GM12801 (cell line): ENCODE results near the gene STEEP1.

Experiments used
- TF ChIP-seq, protein P1 (sequence below): IDR thresholded peaks from one replicate; pipeline ENCODE4 v1.5.1; 2011; ENCODE audit warnings: control low read depth; ENCODE audit not compliant: insufficient read length; ENCODE audit errors: extremely low read depth

STEEP1 gene

DNA sequence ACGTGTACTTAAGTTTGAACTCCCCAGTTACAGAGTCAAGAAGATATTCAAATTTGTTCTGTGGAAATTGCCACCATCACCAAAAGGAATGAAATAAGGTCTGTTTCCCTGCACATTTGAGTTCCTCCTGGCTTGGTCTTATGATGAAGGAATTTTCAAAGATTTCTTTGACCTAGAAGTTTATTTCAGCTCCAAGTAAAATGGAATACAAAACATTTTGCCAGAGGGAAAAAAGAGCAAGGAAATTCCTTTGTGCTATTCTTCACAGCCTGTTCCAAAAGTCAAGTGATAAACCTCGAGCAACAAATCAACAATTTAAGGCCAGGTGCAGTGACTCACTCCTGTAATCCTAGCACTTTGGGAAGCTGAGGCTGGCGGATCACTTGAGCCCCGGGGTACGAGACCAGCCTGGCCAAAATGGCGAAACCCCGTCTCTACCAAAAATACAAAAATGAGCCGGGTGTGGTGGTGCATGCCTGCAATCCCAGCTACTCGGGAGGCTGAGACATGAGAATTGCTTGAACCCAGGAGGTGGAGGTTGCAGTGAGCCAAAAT lies 37.6 kb upstream of the STEEP1 start:
- TF ChIP-seq, protein P1, sequence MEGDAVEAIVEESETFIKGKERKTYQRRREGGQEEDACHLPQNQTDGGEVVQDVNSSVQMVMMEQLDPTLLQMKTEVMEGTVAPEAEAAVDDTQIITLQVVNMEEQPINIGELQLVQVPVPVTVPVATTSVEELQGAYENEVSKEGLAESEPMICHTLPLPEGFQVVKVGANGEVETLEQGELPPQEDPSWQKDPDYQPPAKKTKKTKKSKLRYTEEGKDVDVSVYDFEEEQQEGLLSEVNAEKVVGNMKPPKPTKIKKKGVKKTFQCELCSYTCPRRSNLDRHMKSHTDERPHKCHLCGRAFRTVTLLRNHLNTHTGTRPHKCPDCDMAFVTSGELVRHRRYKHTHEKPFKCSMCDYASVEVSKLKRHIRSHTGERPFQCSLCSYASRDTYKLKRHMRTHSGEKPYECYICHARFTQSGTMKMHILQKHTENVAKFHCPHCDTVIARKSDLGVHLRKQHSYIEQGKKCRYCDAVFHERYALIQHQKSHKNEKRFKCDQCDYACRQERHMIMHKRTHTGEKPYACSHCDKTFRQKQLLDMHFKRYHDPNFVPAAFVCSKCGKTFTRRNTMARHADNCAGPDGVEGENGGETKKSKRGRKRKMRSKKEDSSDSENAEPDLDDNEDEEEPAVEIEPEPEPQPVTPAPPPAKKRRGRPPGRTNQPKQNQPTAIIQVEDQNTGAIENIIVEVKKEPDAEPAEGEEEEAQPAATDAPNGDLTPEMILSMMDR, result no peak

DNA sequence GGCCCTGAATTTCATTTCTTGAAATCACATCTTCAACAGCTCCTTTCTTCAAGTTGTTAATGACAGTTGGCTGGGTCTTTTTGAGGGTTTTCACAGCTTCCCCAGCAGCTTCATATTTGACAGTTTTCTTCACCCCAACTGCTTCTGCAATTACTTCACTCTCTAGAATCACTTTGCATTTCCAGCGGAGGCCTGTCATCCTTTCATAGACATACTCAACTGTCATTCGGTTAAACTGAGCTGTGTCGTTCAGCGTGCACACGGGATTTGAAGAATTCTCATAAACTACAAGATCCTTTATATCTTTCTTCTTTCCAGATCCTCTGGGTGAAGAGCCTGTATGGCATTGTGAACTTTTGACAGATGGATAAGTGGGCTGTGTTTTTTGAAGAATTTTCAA lies 24.6 kb upstream of the STEEP1 start:
- TF ChIP-seq, protein P1, result no peak

DNA sequence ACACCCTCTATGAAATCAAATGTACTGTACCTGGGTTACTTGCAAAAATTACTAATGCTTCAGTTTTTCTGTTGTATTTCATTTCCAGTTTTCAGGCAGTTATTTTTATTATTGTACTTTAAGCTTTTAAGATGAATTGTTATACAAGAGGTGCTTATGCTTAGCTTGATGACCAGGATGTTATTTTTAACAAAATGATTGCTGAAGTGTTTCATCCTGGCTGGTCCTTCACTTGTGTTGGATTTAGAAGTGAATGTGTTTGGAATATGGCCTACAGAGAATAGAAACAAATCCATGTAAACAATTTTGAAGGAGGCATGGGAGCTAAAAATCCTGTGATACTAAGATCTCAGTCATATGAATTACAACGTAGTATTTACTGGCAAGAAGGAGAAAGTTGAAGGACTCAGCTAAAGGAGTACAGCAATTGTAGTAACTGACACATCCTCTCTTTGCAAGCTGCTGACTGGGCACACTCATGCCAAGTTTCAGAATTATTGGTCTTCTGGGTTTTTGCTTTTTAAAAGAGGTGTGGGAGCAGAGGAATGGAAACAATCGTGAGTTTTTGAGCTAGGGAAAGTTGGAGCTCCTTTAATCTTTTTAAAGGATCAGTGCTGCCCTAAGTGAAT lies 18.3 kb upstream of the STEEP1 start:
- TF ChIP-seq, protein P1, result no peak

DNA sequence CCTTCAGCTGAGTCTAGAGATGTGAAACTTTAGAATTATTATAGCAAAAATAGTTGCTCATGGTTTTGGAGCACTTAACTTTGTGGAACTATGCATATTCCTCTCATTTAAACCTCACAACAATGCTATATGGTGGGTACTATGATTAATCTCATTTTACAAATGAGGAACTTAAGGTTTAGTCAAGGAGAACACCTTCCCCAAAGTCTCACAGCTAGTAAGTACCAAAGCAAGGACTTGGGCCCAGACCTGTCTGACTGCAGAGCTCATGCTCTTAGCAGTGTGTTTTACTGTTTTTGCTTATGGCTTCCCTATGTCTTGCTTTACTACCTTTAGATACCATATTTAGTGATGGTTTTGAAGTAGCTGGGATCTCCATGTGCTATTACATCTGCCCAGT lies 14.2 kb upstream of the STEEP1 start:
- TF ChIP-seq, protein P1, result no peak

DNA sequence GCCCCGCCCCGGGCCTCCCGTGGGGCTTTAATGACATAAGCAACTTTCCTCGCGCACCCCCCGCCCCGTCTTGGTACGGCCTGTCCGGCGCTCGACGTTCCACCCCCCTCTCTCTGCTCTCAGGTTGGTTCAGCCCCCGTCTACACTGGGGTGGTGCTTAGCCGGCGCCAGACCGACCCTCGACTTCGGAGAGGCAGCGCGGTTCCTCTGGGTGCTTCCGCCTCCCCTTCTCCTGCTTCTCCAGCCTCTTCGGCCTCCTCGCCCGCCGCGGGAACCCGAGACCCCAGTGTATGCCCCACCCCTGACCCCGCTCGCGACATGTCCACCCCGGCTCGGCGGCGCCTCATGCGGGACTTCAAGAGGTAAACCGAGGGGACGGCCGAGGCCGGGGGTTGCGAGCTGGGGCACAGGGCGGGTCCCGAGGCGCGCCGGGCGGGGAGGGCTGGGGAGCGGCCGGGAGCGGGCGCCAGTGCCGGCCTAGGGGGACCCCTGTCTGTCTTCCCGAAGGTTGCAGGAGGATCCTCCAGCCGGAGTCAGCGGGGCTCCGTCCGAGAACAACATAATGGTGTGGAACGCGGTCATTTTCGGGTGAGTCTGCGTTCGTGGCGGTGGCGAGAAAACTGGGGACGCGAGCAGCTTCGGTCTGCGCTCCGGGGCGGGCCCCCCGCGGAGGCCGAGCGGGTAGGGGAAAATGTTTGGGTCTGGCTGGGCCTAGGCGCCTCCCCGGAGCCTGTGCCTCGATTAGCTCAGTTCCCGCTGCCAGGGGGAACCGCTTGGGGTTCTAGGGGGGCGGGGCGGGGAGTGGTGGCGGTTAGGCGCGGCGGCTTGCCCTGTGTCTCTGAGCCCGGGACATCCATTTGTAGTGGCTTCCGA lies 9.4 kb upstream of the STEEP1 start, which contains the start of gene UBE2A:
Gene UBE2A, plus strand, starts transcription at position 170 of the 873 bp plus-strand sequence. Its CDS starts 149 bp downstream, at position 319.
- TF ChIP-seq, protein P1, result no peak

DNA sequence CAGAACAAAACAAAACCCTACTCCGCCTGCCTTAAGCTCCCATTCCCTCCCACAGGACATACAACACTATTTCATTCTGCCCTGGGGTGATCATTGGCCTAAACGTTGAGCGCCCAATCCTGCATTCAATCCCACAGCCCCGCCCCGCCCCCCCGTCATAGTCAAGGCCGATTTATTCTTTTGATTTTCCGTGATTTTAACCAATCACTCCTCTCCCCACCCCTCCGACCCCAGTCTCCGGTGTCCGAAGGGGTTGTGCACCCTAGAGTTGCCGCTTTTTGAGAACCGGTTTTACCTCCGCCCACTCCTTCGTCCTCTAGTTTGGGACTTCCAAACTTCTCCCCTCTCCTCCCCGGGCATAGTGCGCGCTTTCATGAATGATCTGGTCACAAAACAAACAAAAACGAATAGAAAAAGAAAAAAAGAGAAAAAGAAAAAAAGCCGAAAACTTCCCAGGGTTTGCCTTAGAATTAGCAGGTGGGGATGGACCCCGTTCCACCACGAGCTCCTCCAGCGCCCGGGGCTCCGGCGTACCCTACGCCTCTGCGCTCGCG lies 8.7 kb upstream of the STEEP1 start:
- TF ChIP-seq, protein P1, result no peak

DNA sequence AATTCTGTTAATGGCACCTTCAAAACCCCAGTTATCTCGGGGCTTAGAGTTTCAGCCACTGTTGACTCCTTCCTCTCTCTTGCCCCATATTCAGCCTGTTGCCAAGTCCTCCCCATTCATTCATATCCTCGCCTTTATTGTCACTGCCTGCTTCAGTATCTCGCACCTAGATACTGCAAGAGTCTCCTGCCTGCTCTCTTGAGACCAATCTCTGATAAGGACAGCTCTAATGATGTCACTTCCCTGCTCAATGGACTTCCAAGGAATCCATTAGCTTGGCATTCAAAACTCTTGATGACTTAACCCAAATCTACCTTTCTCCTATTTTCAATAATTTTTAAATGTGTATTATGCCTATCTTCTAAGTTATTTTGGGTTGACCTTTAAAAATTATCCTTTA lies 8.0 kb upstream of the STEEP1 start:
- TF ChIP-seq, protein P1, result no peak
